DOHH2 (cell line): ENCODE measurements around the gene ELK4.

Experiments
- EZH2phosphoT487 ChIP-seq: fragments of 200-600 bp; sonication (generic); IDR thresholded peaks from 2 replicates; pipeline ENCODE4 v1.6.1; 2017; ENCODE audit warnings: borderline replicate concordance, mild to moderate bottlenecking, antibody characterized with exemption, low read length, moderate library complexity, mixed read lengths
- TF ChIP-seq, protein P1 (sequence below): fragments of 200-600 bp; sonication (generic); IDR thresholded peaks from one replicate; pipeline ENCODE4 v1.5.1; 2014; ENCODE audit warnings: antibody characterized with exemption, mild to moderate bottlenecking, low read depth, low read length; ENCODE audit not compliant: poor library complexity, severe bottlenecking

DNA sequence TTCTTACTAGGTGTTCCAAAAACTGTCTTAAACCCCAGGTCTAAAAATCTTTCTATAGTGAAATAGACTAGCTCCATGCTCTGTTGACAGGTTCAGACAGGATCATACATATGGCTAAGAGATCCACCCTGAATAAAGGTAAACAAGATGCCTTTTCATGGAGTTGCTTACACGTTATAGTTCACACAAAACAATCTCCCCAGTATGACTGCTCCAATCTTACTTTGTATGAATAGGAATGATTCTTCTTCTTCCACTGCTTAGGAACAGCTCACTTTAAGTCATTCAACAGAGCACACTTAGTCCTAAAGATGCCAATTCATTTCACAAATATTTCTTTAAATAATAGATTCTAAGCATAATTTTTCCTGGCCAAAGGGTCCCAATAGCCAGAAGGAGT is 16.0 kb downstream of the ELK4 start:
- TF ChIP-seq, protein P1, sequence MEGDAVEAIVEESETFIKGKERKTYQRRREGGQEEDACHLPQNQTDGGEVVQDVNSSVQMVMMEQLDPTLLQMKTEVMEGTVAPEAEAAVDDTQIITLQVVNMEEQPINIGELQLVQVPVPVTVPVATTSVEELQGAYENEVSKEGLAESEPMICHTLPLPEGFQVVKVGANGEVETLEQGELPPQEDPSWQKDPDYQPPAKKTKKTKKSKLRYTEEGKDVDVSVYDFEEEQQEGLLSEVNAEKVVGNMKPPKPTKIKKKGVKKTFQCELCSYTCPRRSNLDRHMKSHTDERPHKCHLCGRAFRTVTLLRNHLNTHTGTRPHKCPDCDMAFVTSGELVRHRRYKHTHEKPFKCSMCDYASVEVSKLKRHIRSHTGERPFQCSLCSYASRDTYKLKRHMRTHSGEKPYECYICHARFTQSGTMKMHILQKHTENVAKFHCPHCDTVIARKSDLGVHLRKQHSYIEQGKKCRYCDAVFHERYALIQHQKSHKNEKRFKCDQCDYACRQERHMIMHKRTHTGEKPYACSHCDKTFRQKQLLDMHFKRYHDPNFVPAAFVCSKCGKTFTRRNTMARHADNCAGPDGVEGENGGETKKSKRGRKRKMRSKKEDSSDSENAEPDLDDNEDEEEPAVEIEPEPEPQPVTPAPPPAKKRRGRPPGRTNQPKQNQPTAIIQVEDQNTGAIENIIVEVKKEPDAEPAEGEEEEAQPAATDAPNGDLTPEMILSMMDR = no peak
- no peak for TF ChIP-seq EZH2phosphoT487
